ENCODE data around the gene RIN3.
"Not testable (repeated sequence)": the region's sequence is repeated elsewhere in the genome, so short reads cannot be mapped to it uniquely, and the experiment has no call there.

The RIN3 gene

DNA sequence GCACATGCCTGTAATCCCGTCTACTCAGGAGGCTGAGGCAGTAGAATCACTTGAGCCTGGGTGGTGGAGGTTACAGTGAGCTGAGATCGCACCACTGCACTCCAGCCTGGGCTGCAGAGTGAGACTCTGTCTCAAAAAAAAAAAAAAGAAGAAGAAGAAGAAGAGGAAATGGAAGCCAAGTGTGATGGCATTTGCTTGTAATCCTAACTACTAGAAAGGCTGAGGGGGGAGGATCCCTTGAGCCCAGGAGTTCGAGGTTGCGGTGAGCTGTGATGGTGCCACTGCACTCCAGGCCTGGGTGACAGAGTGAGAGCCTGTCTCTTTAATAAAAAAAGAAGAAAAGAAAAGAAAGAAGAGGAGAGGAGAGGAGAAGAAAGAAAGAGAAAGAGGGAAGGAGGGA, 182.8 kb downstream of the RIN3 start:
- Mint-ChIP-seq H3K27ac (no peak overlapping the region), H3K4me1 (peaks cover 38% of the 10 kb centered on the region), H3K36me3 (ENCODE audit: low read depth) (no peaks in the 10 kb centered on the region), H3K27me3 (no peaks in the 10 kb centered on the region), H3K9me3 (no peaks in the 10 kb centered on the region), H3K4me3 (no peak overlapping the region)
- ATAC-seq (no peak), DNase-seq (no peak)

DNA sequence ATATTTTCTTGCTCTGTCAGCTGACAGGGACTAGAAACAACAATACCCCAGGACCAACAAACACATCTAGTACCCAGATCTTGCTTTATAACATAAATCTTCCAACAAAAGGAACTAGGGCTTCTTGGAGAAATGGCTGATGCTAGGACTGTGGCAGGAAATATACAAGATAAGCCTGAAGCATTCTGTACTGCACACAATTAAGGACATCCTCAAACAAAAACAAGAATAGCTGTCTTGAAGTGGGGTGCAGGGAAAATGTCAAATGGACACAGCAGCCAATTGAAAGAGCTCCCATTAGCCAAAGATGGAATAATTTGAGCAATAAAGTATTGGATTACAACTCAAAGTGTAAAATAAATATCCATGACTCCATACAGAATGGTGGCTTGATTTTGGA, 184.8 kb downstream of the RIN3 start:
- Mint-ChIP-seq H3K36me3 (ENCODE audit: low read depth) (no peaks in the 10 kb centered on the region), H3K27ac (no peak overlapping the region), H3K4me3 (no peak overlapping the region), H3K9me3 (no peaks in the 10 kb centered on the region), H3K27me3 (no peaks in the 10 kb centered on the region), H3K4me1 (peaks cover 30% of the 10 kb centered on the region)
- DNase-seq = no peak
- ATAC-seq = no peak

DNA sequence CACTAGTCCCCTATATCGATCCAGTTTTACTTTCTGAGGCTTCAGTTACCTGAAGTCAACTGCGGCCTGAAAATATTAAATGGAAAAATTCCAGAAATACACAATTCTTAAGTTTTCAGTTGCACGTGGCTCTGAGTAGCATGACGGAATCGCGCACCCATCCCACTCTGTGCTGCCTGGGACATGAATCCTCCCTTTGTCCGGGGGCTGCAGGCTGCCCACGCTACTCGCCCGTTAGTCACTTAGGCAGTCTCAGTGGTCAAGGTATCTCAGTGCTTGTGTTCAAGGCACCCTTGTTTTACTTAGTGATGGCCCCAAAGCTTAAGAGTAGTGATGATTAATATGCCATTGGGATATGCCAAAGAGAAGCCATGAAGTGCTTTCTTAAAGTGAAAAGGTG, 188.2 kb downstream of the RIN3 start:
- Mint-ChIP-seq H3K36me3 (ENCODE audit: low read depth) (no peaks in the 10 kb centered on the region), H3K4me1 (peaks cover 14% of the 10 kb centered on the region), H3K27me3 (no peaks in the 10 kb centered on the region), H3K9me3 (no peaks in the 10 kb centered on the region), H3K27ac (no peak overlapping the region), H3K4me3 (no peak overlapping the region)
- DNase-seq (no peak), ATAC-seq (no peak)

DNA sequence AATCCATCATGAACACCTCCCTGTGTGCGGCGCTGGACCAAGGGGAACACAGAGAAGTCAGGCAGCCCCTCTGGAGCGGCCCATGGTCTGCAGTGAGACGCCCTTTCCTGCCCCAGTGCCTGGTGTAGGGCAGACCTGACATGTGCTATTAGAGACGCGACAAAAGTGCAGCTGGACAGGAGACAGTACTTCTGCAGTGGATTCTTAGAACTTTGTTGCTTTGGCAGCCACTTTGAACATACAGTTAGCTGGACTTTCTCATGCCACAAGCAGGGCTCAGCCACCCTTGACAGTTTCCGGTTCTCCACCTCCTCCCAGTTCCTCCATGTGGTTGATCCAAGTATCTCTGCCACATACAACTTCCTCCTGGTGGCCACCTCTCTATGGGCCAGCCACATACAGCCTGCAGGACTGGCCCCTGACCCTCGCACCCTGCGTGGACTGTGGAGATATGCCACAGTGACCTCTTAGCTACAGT, 188.9 kb downstream of the RIN3 start:
- no peaks in the 10 kb centered on the region for H3K9me3 Mint-ChIP-seq
- ATAC-seq = no peak
- H3K27ac Mint-ChIP-seq = no peak overlapping the region
- H3K4me1 Mint-ChIP-seq = peaks cover 11% of the 10 kb centered on the region
- DNase-seq = no peak
- no peaks in the 10 kb centered on the region for H3K27me3 Mint-ChIP-seq
- H3K36me3 Mint-ChIP-seq (ENCODE audit: low read depth) = no peaks in the 10 kb centered on the region
- H3K4me3 Mint-ChIP-seq = no peak overlapping the region

DNA sequence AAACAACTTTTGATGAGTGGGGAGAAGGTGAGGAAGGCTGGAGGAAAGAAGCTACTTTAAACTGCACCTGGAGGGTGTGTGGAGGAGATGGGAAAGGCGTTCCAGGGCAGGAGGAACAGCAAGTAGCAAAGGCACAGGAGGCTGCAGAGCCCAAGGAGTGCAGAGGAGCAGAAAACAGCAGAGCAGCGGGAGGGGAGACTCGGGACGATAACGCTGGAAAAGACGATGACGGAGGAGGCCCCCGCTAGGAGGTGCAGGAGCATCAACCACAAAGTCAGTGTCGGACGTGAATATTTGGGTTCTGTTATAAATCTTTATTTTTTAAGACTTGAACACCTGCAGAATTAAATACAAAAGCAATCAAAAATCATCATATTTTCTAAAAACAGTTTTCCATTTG, 189.9 kb downstream of the RIN3 start:
- H3K4me3 Mint-ChIP-seq = no peak overlapping the region
- ATAC-seq (no peak), DNase-seq (no peak)
- no peaks in the 10 kb centered on the region for H3K36me3 Mint-ChIP-seq (ENCODE audit: low read depth)
- H3K27me3 Mint-ChIP-seq = no peaks in the 10 kb centered on the region
- H3K27ac Mint-ChIP-seq = no peak overlapping the region
- no peaks in the 10 kb centered on the region for H3K9me3 Mint-ChIP-seq
- peaks cover 11% of the 10 kb centered on the region for H3K4me1 Mint-ChIP-seq

DNA sequence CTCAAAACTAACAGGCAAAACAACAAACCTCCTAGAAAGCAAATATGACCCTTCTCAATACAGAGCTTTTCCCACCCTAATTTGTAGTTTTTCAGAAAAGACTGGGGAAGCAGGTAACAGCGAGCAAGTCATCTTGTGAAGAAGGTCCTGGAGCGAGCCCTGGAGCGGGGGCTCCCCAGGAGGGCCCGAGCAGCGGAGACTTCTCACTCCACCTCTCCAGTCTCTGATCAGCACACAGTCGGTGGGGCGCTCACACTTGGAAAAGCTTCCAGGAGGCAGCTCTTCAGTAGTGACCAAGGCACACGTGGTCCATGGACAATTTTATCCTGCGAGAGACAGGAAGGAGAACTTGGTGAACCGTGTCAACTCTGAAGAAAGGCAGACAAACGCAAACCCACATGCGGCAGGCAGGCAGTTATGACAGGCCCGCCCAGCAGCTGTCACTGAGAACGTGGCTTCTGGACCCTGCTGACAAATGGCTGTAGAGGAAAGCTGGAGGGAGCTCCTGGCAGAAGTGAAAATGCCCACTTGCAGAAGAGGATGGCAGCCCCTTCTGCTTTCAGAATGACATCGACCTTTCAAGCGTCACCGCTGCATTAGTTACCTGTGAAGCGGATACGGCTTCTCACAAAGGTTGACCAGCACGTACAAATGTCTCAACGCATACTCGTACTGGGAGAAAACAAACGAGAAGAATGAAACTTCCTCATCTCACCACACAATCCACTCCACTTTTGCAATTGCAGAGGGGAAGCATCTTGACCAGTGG, 190.6 kb downstream of the RIN3 start:
- no peak overlapping the region for H3K27ac Mint-ChIP-seq
- peaks cover 11% of the 10 kb centered on the region for H3K4me1 Mint-ChIP-seq
- peak; percentile 71 for ATAC-seq
- no peak for DNase-seq
- no peak overlapping the region for H3K4me3 Mint-ChIP-seq
- H3K36me3 Mint-ChIP-seq (ENCODE audit: low read depth) = no peaks in the 10 kb centered on the region
- H3K9me3 Mint-ChIP-seq = no peaks in the 10 kb centered on the region
- no peaks in the 10 kb centered on the region for H3K27me3 Mint-ChIP-seq

DNA sequence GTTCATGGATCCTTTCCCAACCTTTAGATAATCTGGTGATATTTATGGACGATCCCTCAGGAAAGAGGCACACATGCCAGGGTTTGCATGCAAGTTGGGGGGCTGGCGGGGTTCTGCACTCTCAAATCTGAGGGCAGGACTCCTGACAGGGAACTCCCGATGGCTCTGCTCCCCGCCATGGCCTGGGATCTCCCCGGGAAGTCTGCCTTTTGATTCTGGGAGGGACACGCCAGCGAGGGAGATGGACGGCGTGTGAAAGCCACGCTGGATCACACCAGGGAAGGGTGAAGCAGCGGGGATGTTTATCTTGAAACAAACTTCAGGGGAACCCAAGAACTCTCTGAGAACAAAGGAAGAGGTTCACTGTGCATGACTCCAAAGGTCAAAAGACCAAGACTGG, 191.2 kb downstream of the RIN3 start:
- Mint-ChIP-seq H3K4me3 (no peak overlapping the region), H3K4me1 (peaks cover 11% of the 10 kb centered on the region), H3K27ac (no peak overlapping the region), H3K36me3 (ENCODE audit: low read depth) (no peaks in the 10 kb centered on the region), H3K27me3 (no peaks in the 10 kb centered on the region), H3K9me3 (no peaks in the 10 kb centered on the region)
- DNase-seq = no peak
- ATAC-seq = no peak

DNA sequence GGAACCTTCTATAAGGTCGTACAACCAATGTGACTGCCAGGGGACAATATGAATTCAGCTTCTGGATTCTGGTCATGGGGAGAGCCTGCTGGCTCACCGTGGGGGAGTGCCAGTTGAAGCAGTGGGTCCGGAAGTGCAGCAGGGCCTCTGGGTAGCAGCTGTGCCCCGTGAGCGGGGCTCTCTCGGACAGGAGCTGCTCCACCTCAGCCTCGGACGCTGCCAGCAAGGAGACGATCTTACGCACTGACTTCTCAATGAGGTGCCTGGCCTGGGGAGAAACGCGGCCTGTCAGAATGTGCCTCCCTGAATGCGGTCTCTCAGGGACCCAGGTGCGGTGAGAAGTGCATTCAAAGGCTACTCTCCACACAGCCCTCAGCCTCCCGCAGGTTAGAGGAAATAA, 192.8 kb downstream of the RIN3 start:
- ATAC-seq = no peak
- no peak overlapping the region for H3K27ac Mint-ChIP-seq

DNA sequence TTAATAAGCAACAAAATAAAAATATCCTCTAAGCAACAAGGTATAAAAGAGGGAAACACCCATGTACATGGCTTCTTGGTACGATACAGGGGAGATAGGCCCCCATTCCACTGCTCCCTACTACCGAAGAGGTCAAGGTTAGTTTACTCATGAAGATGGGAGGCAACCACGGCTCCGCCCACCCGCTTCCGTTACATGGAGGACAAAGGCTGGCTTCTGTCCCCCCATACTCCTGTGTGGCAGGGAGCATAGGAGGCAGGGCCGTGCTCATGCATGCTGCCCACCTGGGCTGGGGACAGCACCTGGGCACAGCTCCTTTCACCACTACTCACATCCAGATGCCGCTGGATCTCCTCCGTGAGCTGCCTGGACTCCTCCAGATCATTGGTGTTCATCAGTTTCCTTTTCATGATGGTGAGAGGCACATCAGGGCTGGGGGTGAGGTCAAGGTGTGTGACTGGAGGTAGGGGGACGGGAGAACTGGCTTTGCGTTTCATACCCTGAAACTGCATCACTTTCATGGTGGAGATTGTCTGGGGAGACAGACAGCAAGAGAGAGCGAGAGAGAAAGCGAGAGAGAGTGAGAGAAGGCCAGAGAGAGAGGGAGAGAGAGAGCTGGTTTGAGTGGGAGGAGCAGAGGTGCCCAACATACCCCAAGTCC, 195.9 kb downstream of the RIN3 start:
- no peaks in the 10 kb centered on the region for H3K27me3 Mint-ChIP-seq
- peaks cover 4% of the 10 kb centered on the region for H3K4me1 Mint-ChIP-seq
- DNase-seq = no peak
- no peak for ATAC-seq
- no peak overlapping the region for H3K27ac Mint-ChIP-seq
- no peak overlapping the region for H3K4me3 Mint-ChIP-seq
- no peaks in the 10 kb centered on the region for H3K9me3 Mint-ChIP-seq
- peaks cover 1% of the 10 kb centered on the region for H3K36me3 Mint-ChIP-seq (ENCODE audit: low read depth)

More for the DNA sequence above, 192.8 kb downstream of the RIN3 start:
- DNase-seq = no peak
- H3K4me3 Mint-ChIP-seq = no peak overlapping the region
- no peaks in the 10 kb centered on the region for H3K27me3 Mint-ChIP-seq
- H3K36me3 Mint-ChIP-seq (ENCODE audit: low read depth) = peaks cover 1% of the 10 kb centered on the region
- no peaks in the 10 kb centered on the region for H3K9me3 Mint-ChIP-seq
- H3K4me1 Mint-ChIP-seq = peaks cover 11% of the 10 kb centered on the region

DNA sequence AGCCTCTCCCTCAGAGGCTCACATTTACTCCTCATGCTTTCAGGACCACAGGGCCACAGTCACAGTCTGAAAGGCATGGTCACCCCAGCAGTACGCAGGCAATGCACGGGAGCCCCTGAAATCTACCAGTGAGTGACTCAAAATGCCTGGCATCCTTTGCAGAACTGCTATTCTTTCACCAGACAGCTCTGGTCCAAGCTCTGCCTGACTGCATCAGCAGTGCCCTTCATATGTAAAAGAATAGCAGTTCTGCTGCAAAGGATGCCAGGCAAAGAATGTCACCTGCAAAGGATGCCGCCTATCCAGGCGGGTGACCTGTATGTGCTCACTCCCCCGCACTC, 196.4 kb downstream of the RIN3 start:
- Mint-ChIP-seq H3K36me3 (ENCODE audit: low read depth) (peaks cover 1% of the 10 kb centered on the region), H3K4me3 (no peak overlapping the region), H3K9me3 (no peaks in the 10 kb centered on the region), H3K27me3 (no peaks in the 10 kb centered on the region), H3K4me1 (no peaks in the 10 kb centered on the region), H3K27ac (no peak overlapping the region)
- no peak for ATAC-seq
- DNase-seq = no peak

DNA sequence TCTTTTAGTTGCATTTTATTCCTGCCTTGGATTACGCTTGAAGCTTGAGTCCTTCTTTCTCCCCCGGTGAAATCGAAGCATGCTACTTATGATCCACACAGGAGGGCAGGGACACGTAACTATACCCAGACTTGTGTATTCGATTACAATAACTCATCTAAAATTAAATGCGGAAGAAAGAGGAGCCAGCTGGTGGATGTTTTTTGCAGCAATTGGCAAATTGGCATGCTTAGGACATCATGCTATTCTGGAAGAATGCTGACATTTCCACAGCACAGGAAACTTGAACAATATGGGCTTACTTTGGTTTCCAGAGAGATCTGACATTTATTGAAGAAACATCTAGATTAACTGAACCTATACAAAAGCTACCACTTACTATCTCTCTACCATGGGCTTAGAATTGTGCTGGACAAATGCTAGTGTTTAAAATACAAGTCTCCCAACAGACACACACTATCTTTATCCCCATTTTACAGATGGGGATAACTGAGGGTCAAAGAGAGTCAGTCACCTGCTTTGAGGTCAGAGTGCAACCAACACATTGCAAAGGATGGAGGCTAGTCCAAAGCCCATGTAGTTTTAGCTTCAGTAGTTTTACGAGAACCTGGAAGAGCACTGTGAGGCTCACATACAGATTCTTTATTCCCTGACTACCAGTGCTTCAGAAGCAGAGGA, 198.5 kb downstream of the RIN3 start:
- no peak overlapping the region for H3K27ac Mint-ChIP-seq
- no peaks in the 10 kb centered on the region for H3K4me1 Mint-ChIP-seq
- H3K27me3 Mint-ChIP-seq = no peaks in the 10 kb centered on the region
- no peak overlapping the region for H3K4me3 Mint-ChIP-seq
- H3K9me3 Mint-ChIP-seq = no peaks in the 10 kb centered on the region
- peaks cover 1% of the 10 kb centered on the region for H3K36me3 Mint-ChIP-seq (ENCODE audit: low read depth)
- DNase-seq (no peak), ATAC-seq (no peak)

DNA sequence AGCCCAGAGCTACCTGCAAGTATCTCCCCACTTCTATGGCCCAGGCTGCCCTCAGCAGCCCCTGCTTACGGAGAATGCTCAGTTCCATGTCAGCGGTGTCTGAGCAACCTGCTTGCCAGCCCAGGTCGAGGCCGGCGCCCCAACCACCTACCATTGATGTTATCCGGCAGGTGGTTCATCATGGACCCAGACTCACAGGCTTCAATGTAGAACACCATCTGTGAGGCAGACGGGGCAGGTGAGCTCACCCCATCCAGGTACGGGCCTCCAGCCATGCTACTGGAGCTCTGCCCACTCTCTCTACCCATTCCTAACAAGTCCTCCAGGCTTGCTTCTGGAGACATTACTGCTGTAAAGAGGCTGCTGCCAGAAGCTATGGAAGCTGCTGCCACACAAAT, 199.1 kb downstream of the RIN3 start:
- Mint-ChIP-seq H3K4me1 (no peaks in the 10 kb centered on the region), H3K9me3 (no peaks in the 10 kb centered on the region), H3K27me3 (no peaks in the 10 kb centered on the region), H3K27ac (no peak overlapping the region), H3K4me3 (no peak overlapping the region), H3K36me3 (ENCODE audit: low read depth) (peaks cover 1% of the 10 kb centered on the region)
- no peak for DNase-seq
- no peak for ATAC-seq

DNA sequence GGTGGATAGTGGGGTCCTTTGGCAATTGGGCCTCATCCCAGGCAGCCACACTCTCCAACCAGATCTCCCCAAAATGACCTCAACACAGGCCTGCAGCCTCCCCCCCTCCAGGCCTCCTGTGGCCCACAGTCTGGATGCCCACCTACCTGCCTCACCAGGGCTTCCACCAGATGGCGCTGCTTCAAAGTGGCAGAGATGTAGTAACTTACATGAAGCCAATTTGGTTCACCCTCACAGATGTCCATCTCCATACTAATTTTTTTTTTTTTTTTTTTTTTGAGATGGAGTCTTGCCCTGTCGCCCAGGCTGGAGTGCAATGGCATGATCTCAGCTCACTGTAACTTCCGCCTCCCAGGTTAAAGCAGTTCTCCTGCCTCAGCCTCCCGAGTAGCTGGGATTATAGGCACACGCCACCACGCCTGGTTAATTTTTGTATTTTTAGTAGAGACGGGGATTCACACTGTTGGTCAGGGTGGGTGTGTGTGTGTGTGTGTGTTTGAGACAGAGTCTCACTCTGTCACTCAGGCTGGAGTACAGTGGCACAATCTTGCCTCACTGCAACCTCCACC, 201.2 kb downstream of the RIN3 start:
- H3K27me3 Mint-ChIP-seq; H3K9me3 Mint-ChIP-seq; H3K4me3 Mint-ChIP-seq; H3K27ac Mint-ChIP-seq; H3K4me1 Mint-ChIP-seq; H3K36me3 Mint-ChIP-seq (ENCODE audit: low read depth): not testable (repeated sequence)
- ATAC-seq = peak; percentile 87
- DNase-seq = peak; percentile 92

DNA sequence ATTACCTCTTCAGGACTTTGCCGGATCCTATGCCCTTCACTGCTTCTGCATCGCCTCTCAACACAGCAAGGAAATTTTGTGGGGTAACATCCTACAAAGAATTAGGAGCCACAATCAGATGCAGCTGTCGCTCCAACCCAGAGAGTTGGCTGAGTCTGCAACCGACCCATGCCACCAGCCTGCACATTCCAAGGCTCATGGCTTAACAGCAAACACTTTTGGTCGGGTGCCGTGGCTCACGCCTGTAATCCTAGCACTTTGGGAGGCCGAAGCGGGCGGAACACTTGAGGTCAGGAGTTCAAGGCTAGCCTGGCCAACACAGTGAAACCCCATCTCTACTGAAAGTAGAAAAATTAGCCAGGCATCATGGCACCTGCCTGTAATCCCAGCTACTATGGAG, 202.6 kb downstream of the RIN3 start:
- ATAC-seq (no peak), DNase-seq (no peak)
- H3K27me3 Mint-ChIP-seq = no peaks in the 10 kb centered on the region
- no peak overlapping the region for H3K4me3 Mint-ChIP-seq
- H3K27ac Mint-ChIP-seq = no peak overlapping the region
- H3K4me1 Mint-ChIP-seq = no peaks in the 10 kb centered on the region
- H3K9me3 Mint-ChIP-seq = no peaks in the 10 kb centered on the region
- H3K36me3 Mint-ChIP-seq (ENCODE audit: low read depth) = no peaks in the 10 kb centered on the region

DNA sequence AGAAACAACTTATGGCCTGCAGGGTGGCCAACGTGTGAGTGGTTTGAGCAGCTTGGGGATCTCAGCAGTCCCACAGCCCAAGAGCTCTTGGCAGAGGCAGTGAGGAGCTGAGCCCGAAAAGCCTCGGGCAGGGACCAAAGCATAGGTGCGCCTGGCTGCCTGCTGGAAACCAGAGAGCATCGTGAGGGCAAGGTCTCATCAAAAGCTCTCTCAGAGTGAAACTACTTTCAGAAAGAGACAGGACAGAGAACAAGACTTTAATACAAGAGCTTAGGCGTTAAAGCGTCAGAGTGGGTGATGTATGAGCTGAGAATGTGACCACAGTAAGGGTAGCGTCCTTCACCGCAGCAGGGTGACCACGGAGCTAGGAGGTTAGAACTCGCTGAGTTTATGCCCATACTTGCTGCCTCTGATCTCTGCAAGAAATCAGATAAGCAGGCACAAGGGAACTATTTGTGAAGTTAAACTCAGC, 204.0 kb downstream of the RIN3 start:
- H3K27me3 Mint-ChIP-seq = no peaks in the 10 kb centered on the region
- no peak overlapping the region for H3K4me3 Mint-ChIP-seq
- no peaks in the 10 kb centered on the region for H3K36me3 Mint-ChIP-seq (ENCODE audit: low read depth)
- DNase-seq (no peak), ATAC-seq (peak; percentile 60)
- H3K4me1 Mint-ChIP-seq = no peaks in the 10 kb centered on the region
- no peak overlapping the region for H3K27ac Mint-ChIP-seq
- H3K9me3 Mint-ChIP-seq = no peaks in the 10 kb centered on the region

All from activated naive CD8-positive, alpha-beta T cell treated with anti-CD3 and anti-CD28 coated beads, Interleukin-2, amount 50 U/mL, for 24 hours (primary cell).